Astrocyte of the spinal cord (primary cell): ENCODE data around the gene FOXO3.
"Not testable (repeated sequence)": the region's sequence is repeated elsewhere in the genome, so short reads cannot be mapped to it uniquely, and the experiment has no call there.

Experiments used
- DNase-seq: peaks from one replicate; pipeline ENCODE4 v3.0.0; 2011; ENCODE audit warnings: low read depth, low spot score
- H3K4me3 ChIP-seq: 2 replicates; pipeline ENCODE4 v1.5.1; 2011; ENCODE audit warnings: low read depth, mild to moderate bottlenecking, low read length, moderate library complexity
- CTCF ChIP-seq: IDR thresholded peaks from 2 replicates; pipeline ENCODE4 v1.5.1; 2012; ENCODE audit warnings: low read depth, mild to moderate bottlenecking, low read length, inconsistent platforms
- in situ Hi-C: cut with HindIII; loops from 2 replicates; pipeline ENCODE4 v1.10.0; 2017; ENCODE audit warnings: low sequenced_read_pairs

The FOXO3 gene

GRCh38 chr6:108661982-108662381 is 101.3 kb downstream of the FOXO3 start:
- no peak for TF ChIP-seq CTCF
- in situ Hi-C loops = no loop called here
- DNase-seq = no peak
- H3K4me3 ChIP-seq = no peak overlapping the region

DNA sequence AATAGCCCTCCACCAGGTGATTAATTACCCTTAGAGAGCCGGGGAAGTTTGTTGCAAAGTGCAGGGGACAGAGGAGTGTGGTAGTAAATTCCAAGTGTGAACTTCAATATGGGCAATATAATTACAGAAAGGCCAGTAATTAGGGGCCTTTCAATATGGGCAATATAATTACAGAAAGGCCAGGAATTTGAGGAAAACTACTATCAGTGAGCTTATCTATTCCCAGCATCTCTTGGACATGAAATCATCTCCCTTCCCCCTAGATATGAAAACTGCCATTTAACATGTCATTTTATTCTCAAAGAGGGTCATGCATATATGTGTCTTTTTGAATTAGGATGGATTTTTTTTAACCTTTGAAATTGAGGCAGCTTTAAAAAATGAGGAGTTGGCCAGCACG is 102.0 kb downstream of the FOXO3 start:
- no peak overlapping the region for H3K4me3 ChIP-seq
- no peak for DNase-seq
- in situ Hi-C loops = no loop called here
- no peak for TF ChIP-seq CTCF

DNA sequence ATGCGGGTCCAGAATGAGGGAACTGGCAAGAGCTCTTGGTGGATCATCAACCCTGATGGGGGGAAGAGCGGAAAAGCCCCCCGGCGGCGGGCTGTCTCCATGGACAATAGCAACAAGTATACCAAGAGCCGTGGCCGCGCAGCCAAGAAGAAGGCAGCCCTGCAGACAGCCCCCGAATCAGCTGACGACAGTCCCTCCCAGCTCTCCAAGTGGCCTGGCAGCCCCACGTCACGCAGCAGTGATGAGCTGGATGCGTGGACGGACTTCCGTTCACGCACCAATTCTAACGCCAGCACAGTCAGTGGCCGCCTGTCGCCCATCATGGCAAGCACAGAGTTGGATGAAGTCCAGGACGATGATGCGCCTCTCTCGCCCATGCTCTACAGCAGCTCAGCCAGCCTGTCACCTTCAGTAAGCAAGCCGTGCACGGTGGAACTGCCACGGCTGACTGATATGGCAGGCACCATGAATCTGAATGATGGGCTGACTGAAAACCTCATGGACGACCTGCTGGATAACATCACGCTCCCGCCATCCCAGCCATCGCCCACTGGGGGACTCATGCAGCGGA is 102.9 kb downstream of the FOXO3 start:
- in situ Hi-C loops, H3K4me3 ChIP-seq, DNase-seq: not testable (repeated sequence)

DNA sequence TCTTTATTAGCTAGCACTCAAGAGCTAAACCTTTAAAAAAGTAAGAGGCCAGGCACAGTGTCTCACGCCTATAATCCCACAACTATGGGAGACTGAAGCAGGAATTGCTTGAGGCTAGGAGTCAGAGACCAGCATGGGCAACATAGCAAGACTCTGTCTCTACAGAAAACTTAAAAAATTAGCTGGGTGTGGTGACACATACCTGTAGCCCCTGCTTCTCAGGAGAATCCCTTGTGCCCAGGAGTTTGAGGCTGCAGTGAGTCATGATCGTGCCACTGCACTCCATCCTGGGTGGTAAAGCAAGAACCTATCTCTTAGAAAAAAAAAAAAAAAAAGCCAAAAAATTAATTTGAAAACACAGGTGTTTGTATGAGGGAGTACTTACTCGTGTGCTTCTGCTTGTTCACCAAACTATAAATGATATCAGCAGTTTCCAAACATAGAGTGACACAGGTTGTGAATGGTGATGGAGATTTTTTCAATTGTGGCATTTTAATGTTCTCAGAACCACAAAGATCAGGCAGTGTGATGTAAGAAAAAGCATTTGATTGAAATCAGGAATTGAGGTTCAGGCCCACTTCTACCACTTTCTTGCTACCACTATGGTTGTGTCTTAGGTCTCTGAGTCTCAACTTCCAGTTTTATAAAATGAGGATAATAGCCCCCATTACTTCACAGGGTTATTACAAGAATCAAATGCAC is 104.9 kb downstream of the FOXO3 start:
- TF ChIP-seq CTCF = no peak
- DNase-seq = no peak
- in situ Hi-C loops = no loop called here
- H3K4me3 ChIP-seq = no peak overlapping the region

DNA sequence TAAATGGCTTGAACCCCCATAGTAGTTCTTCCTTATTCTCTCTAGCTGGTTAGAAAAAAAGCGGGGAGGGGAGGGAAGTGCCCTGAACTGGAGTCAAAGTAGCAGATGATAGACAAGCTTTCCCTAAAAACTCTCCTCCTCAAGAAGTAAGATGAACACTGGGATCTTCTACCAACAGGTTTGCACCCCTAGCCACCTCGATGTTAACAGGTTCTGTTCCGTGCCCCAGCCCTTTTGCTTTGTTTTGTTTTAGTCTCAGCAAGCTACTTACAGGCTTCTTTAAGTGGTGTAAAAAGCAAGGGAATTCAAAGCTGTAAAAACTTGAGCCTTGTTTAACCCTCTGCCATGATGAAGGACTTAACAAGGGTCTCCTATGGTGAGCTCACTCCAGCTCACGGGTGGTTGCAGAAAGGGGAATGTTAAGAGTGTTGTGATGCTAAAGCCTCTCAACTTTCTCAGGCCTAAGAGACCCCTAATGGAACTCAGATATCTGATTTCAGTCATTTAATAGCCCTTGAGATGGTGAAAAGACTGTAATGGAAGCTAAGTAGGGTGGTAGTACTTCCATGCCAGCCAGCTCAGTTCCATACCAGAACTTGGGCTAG is 106.0 kb downstream of the FOXO3 start:
- no peak for TF ChIP-seq CTCF
- in situ Hi-C loops = no loop called here
- H3K4me3 ChIP-seq = no peak overlapping the region
- DNase-seq = no peak

GRCh38 chr6:108667993-108668392 is 107.3 kb downstream of the FOXO3 start:
- H3K4me3 ChIP-seq = no peak overlapping the region
- DNase-seq = peak; percentile 56
- no peak for TF ChIP-seq CTCF
- in situ Hi-C loops = no loop called here

- in situ Hi-C loops = no loop called here
- TF ChIP-seq CTCF = no peak
- H3K4me3 ChIP-seq = no peak overlapping the region
- DNase-seq = no peak
These were observed 109.0 kb downstream of the FOXO3 start for GRCh38 chr6:108669673-108670072.
